IPS-NIHi11 (cell line): ENCODE results near the gene ELFN1.
A peak's percentile ranks its signal among the peaks of the same experiment; 100 is the strongest.

ENCODE experiments used
- DNase-seq: peaks from one replicate; pipeline ENCODE4 v3.0.0; 2012; ENCODE audit warnings: mixed read lengths, low spot score

Gene ELFN1

GRCh38 chr7:1709281-1709680, 39.2 kb downstream of the ELFN1 start:
- DNase-seq = peak; percentile 1

DNA sequence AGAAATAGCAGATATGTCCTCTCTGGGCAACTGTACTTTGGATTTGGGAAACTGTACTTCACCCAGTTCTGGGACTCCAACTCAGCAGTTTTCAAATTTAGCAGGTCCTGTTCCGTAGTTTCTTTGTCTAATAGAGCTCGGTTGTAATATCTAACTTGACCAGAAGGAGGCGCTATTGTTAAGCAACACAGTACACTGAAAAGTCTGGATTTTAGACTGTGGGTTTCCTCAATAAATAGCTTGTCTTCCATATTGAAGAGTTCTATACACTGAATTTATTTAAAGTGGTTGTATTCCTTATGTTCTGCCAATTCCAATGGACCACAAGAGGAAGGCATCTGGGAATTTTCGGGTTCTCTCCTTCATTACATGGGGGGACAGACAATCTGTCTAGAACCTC, 39.8 kb downstream of the ELFN1 start:
- peak; percentile 4 for DNase-seq

- peak; percentile 1 for DNase-seq
Observed at GRCh38 chr7:1710936-1711335, 40.9 kb downstream of the ELFN1 start.

DNA sequence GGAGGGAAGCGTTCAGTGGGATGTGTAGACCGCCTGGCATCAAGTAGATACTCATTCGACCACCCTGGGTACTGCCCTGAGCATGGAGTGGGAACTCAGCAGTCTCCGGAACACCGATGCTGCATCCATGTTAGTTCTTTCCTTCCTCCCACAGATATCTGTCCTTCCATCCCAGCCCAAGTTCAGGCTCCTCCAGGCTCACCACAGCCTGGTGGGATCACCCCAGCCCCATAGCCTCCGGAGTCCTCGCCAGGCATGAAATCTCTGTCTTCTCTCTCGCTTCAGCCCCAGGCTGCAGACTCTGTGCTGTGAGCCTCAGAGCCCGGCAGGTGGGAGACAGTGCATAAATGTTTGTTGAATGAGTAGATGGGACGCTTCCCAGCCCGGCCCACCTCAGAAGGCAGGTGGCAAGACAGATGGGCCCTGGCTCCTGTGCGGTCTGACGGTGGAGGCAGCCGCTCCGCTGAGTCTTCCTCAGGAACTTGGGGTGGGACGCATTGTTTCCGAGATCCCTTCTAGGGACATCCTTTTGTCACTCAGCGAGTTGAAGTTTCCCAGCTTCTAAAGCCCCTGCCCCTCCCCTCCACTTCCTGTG, 42.9 kb downstream of the ELFN1 start:
- DNase-seq = no peak

DNA sequence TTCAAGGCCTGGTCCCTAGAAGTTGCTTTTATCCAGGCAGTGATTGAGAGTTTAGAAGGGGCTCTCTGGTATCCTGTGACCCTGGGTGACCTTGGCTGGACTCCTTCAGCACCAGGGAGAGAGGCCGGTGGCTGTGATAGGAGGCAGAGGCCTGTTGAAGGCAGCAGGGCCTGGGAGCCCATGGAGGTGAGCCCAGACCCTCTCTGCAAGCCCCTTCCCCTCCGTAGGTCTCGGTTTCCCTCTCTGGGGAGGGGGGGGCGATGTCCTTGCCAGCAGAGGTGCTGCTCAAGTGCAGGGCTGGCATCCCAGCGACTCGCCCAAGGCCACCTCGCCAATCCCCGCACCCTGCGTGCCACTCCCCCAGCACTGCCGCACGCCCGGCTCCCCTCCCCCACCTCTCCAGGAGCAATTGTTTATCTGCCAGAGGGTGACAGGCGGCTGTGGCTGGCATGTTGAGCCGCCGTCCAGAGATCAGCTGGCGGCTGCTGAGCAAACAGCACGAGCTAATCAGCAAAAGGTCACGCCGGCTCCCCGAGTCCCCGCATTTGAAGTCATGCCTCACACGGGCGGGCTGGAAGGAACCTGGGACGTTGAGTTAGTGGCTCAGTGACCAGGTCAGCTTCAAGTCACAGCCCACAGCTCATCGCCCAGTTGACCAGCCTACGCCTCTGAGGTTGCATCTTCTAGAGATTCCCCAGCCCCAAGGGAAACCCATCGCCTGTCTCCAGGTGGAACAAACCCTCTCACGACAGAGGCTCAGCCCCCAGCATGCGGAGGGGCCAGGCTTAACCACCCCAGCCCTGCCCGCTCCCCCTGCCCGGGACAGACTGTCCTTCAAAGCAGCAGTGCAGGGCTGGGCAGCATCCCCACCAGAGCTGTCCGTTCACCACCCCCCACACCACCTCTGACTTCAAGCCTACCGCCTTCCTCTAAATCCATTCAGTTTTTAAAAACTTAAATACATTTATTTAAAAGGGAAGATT, 43.7 kb downstream of the ELFN1 start:
- DNase-seq = peak; percentile 76

- DNase-seq = no peak
Observed at GRCh38 chr7:1714583-1715330, 44.7 kb downstream of the ELFN1 start.

GRCh38 chr7:1715331-1715625, 45.2 kb downstream of the ELFN1 start:
- DNase-seq = no peak

DNA sequence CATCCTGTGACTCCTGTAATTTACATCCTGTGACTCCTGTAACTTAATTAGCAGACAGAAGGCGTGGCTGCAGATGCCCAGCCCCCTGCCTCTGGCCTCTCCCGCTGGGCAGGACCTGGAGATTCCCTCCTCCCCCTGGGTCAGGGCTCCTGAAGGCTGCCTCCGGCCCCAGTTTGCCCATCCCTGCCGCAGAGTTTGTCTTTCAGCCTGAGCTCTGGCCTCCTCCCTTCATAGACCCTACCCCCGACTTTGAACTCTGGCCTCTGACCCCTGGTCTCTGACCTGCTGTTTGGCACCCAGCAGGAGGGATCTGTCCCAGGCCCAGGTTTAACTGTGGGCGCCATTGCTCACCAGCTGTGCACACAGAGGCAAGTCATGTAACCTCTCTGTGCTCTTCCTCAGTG, 45.6 kb downstream of the ELFN1 start:
- DNase-seq = no peak

GRCh38 chr7:1716263-1717094, 46.4 kb downstream of the ELFN1 start:
- DNase-seq = no peak

GRCh38 chr7:1717095-1717483, 47.0 kb downstream of the ELFN1 start:
- no peak for DNase-seq

GRCh38 chr7:1717903-1718676, 48.0 kb downstream of the ELFN1 start:
- DNase-seq = no peak

DNA sequence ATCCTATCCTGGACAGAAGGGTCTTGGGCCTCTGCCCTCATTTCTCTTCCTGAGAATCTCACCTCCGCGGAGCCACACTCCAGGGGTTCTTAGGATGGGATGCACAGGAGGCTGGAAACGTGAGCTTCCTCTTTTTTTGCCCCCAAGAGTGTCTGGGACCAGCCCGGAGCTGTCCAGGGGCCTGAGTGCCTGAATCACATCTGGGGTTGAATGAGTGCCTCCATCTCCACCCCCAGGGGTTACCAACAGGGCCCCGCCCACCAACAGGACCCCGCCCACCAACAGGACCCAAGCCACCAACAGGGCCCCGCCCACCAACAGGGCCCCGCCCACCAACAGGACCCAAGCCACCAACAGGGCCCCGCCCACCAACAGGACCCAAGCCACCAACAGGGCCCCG, 48.8 kb downstream of the ELFN1 start:
- DNase-seq = peak; percentile 72

DNA sequence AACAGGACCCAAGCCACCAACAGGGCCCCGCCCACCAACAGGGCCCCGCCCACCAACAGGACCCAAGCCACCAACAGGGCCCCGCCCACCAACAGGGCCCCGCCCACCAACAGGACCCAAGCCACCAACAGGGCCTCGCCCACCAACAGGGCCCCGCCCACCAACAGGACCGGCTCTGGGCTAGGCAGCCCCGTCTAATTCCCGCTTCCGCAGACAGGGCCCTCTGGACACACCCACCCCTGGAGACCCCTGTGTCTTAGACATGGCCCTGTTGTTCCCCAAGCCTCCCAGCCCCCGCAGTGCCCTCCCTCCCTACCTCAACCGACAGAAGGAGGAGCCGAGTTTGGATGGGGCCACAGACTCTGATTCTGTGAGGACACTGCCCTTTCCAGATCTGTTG, 49.2 kb downstream of the ELFN1 start:
- peak; percentile 84 for DNase-seq

- no peak for DNase-seq
Observed at GRCh38 chr7:1719913-1720312, 49.8 kb downstream of the ELFN1 start.

GRCh38 chr7:1720326-1720725, 50.2 kb downstream of the ELFN1 start:
- no peak for DNase-seq

- no peak for DNase-seq
Observed at GRCh38 chr7:1721047-1721690, 51.1 kb downstream of the ELFN1 start.

DNA sequence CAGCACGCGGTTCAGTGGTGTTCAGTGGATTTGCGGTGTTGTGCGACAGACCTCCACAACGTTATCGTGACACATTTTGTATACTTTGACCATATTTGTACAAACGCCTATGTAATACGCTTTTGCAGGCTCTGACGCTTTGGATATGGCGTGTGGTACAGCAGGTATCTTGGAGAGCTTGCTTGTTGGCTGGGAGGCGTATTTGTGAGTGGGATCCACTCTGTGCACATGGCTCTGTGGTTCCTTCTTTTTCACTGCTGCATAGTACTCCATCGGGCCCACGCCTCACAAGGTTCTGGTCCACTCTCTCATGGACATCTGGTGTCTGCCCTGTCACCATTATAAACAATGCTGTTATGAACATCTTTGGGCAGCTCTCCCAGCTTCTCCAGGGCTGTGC, 53.2 kb downstream of the ELFN1 start:
- DNase-seq = no peak

DNA sequence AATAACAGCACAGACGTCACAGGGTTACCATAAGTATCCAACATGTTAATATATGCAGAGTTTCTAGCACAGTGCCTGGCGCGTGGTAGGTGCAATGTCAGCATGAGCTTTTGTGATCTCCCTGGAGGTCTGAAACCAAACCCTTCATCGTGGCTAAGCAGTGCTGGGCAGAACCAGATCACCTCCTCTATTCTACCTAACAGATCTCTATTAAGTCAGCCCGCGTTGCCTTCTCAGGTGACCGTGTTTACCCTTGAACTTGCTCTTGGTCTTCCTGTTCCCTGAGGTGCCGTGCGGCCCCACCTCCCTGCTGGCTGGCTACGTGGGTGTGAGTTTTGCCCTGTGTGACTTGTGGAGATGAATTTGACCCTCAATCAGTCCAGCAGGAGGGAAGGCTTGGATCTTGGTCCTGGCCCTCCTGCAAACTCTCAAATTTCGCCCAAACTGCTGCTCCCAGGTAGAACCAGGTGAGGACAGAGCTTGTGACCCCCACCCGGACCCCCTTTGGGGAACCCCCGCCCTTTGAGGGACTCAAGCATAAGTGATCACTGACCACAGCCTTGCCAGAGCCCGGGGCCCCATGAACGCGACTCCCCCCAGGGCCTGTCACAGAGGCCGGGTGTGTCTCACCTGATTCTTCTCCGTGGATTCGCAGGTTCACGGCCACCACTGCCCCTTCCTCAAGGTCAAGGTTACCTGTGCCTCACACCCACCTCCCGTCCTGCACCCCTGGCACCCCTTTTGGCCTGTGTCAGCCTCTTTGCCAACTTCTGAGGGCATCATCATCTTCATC, 54.2 kb downstream of the ELFN1 start:
- DNase-seq = no peak

GRCh38 chr7:1725199-1725690, 55.2 kb downstream of the ELFN1 start:
- DNase-seq = peak; percentile 75
